A549 (cell line): ENCODE results near the gene PSMB7. TPM values are rescaled to one million over a fixed set of nuclear protein-coding genes. Genes with fewer than 3 reads are reported as not detected.
A peak's percentile ranks its signal among the peaks of the same experiment; 100 is the strongest.

Experiments used
- ATAC-seq, 2 experiments: fragments of 200-7000 bp in 1 of 2; fragments of >200 bp in 1 of 2; cut with Nextera tagmentation in 1 of 2; cut with Tn5 transposase in 1 of 2; 3 replicates each; pipeline versions ENCODE4 v1.8.0 to v1.9.1; 2018 to 2020; ENCODE audit warnings: mild to moderate bottlenecking in 1 of 2, moderate library complexity in 1 of 2
- CTCF ChIA-PET: fragments of 300-600 bp; sonication (Branson Sonifier 250); formaldehyde crosslinking; extraction: SDS; loops from one replicate; lab custom pipeline; 2021; ENCODE audit warnings: antibody characterized with exemption, inconsistent platforms; lab: Yijun Ruan, JAX
- POLR2A ChIA-PET: fragments of 350-600 bp; formaldehyde crosslinking; extraction: SDS; loops from one replicate; lab custom pipeline; 2021; ENCODE audit warnings: antibody characterized with exemption, inconsistent platforms; lab: Yijun Ruan, JAX
- DNase-seq, 2 experiments: peaks; one replicate each; pipeline versions ENCODE4 v3.0.0 to v3.0.0-alpha.2; 2011 to 2016; ENCODE audit warnings: low read depth in 1 of 2, low spot score in 1 of 2
- FAIRE-seq: peaks from 2 replicates; lab custom pipeline; 2011; peaks lifted over from hg19 to GRCh38; lab: Jason Lieb, UNC
- H3K27ac ChIP-seq, 2 experiments: fragments of >200 bp; sonication (Bioruptor Twin); formaldehyde crosslinking; 3 replicates each; pipeline ENCODE4 v1.5.1; 2016 to 2017
- H3K4me1 ChIP-seq: fragments of >200 bp; sonication (Bioruptor Twin); formaldehyde crosslinking; 3 replicates; pipeline ENCODE4 v1.6.1; 2016
- H3K4me2 ChIP-seq: fragments of >200 bp; sonication (Bioruptor Twin); formaldehyde crosslinking; 3 replicates; pipeline ENCODE4 v1.6.1; 2016
- H3K4me3 ChIP-seq: fragments of >200 bp; sonication (Bioruptor Twin); formaldehyde crosslinking; 3 replicates; pipeline ENCODE4 v1.5.1; 2016
- H3K9me3 ChIP-seq: fragments of >200 bp; sonication (Bioruptor Twin); formaldehyde crosslinking; 3 replicates; pipeline ENCODE4 v1.6.1; 2016
- EP300 ChIP-seq, 2 experiments: fragments of >200 bp; sonication (Bioruptor Twin); formaldehyde crosslinking; IDR thresholded peaks; 2 replicates in 1 of 2; 3 replicates in 1 of 2; pipeline ENCODE4 v1.6.1; 2016 to 2017
- ESRRA ChIP-seq: fragments of 150-350 bp; IDR thresholded peaks from 2 replicates; pipeline ENCODE4 v1.6.1; 2014; ENCODE audit warnings: mild to moderate bottlenecking, low read length, borderline replicate concordance
- FOSL2 ChIP-seq, 2 experiments: fragments of 450-650 bp in 1 of 2; fragments of >200 bp in 1 of 2; sonication (Bioruptor Twin) in 1 of 2; formaldehyde crosslinking; IDR thresholded peaks; 2 replicates each; pipeline versions ENCODE4 v1.5.0 to v1.6.1; 2016 to 2020; ENCODE audit warnings: mild to moderate bottlenecking in 1 of 2, moderate library complexity in 1 of 2
- MAFK ChIP-seq: fragments of 450-650 bp; IDR thresholded peaks from 2 replicates; pipeline ENCODE4 v1.6.1; 2014; ENCODE audit not compliant: partially characterized antibody
- MYC ChIP-seq: IDR thresholded peaks from 2 replicates; pipeline ENCODE4 v1.6.1; 2012; ENCODE audit warnings: mild to moderate bottlenecking, inconsistent platforms, low read length, improper control_type of control experiment, borderline replicate concordance
- NFE2L2 ChIP-seq: fragments of 150-350 bp; conservative IDR thresholded peaks from 2 replicates; pipeline ENCODE4 v1.6.1; 2014; ENCODE audit warnings: low read length
- PHF8 ChIP-seq: fragments of 200-600 bp; sonication (generic); IDR thresholded peaks from 2 replicates; pipeline ENCODE4 v1.6.1; 2016; ENCODE audit warnings: low read depth, mild to moderate bottlenecking, antibody characterized with exemption, moderate library complexity, borderline replicate concordance
- POLR2A ChIP-seq: IDR thresholded peaks from 2 replicates; pipeline ENCODE4 v1.6.1; 2012; ENCODE audit warnings: mild to moderate bottlenecking, low read length
- RCOR1 ChIP-seq: fragments of 150-350 bp; IDR thresholded peaks from 2 replicates; pipeline ENCODE4 v1.6.1; 2014; ENCODE audit warnings: antibody characterized with exemption, low read length, low read depth
- RNF2 ChIP-seq: fragments of 200-600 bp; sonication (generic); IDR thresholded peaks from 2 replicates; pipeline ENCODE4 v1.6.1; 2016; ENCODE audit warnings: low read depth, mild to moderate bottlenecking, antibody characterized with exemption, moderate library complexity, borderline replicate concordance
- TP53 ChIP-seq: fragments of 250-450 bp; sonication (Bioruptor Pico); IDR thresholded peaks from 2 replicates; pipeline ENCODE4 v1.5.0; 2021; ENCODE audit warnings: mild to moderate bottlenecking, moderate library complexity
- ZFP36 ChIP-seq: fragments of 450-650 bp; IDR thresholded peaks from 2 replicates; pipeline ENCODE4 v1.6.1; 2014; ENCODE audit warnings: borderline replicate concordance; ENCODE audit not compliant: partially characterized antibody
- ZSCAN20 ChIP-seq: fragments of 250-450 bp; sonication (Bioruptor Pico); IDR thresholded peaks from 2 replicates; pipeline ENCODE4 v1.8.0; 2022; ENCODE audit warnings: mild to moderate bottlenecking, moderate library complexity
- WGBS: methylation state at CpG from one replicate; pipeline ENCODE4 v1.1.6; 2017; ENCODE audit errors: missing lambda C conversion rate; 5-methylcytosine and 5-hydroxymethylcytosine counted together
- polyA plus RNA-seq, 4 experiments: library from polyadenylated mRNA; depleted of rRNA in 3 of 4; stranded (reverse); fragments of >200 nt; fragmentation: RNase III in 1 of 4; extraction: RNeasy Plus Mini Kit Qiagen cat#74134 plus additional on column Dnase treatment in 1 of 4; gene quantifications; 2 replicates in 3 of 4; 3 replicates in 1 of 4; pipeline ENCODE4 v1.2.3, GENCODE V29; 2011 to 2017
- TF ChIP-seq, protein P1 (sequence below): IDR thresholded peaks from 2 replicates; pipeline ENCODE4 v1.6.1; 2012
- TF ChIP-seq, protein P2 (sequence below): fragments of 450-650 bp; IDR thresholded peaks from 2 replicates; pipeline ENCODE4 v1.6.1; 2014; ENCODE audit warnings: antibody characterized with exemption
- TF ChIP-seq, protein P3 (sequence below): fragments of >200 bp; sonication (Bioruptor Twin); formaldehyde crosslinking; IDR thresholded peaks from 3 replicates; pipeline ENCODE4 v1.5.1; 2016

The PSMB7 gene
- polyA plus RNA-seq, 2 of the 4 experiments (the other 2 are of a cell fraction) = 332 to 418 TPM

DNA sequence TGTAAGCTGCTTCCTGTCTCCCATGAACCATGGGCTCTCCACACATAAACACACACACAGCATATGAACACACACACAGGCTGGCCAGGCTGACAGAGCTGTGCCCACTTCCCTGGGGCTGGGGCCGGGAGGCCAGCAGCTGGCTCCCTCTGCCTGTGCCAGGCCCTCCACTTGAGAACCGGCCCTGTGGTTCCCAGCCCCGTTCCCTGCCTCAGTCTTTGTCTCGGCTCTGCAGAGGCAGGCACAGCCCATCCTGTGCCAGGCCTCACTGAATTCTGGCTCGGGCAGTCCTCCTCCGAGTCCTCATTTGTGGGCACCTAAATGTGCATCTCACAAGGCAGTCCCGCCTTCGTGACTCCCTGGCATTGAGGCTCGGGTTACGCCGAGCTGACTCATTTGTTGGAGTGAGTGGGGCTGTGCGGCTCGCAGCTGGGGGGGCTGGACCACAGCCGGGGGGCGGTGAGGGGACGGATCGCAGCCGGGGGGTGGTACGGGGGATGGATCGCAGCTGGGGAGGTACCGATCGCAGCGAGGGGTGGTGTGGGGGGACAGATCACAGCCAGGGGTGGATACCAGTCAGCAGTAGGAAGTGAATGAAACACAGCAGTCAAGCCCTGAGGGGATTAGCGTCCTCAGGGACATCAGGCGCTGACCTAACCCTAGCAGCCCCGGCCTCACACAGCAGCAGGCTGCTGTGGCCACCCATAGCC lies 72.3 kb downstream of the PSMB7 start:
- no peak for TF ChIP-seq RNF2
- TF ChIP-seq, protein P1, sequence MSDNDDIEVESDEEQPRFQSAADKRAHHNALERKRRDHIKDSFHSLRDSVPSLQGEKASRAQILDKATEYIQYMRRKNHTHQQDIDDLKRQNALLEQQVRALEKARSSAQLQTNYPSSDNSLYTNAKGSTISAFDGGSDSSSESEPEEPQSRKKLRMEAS = no peak
- TF ChIP-seq, protein P2, sequence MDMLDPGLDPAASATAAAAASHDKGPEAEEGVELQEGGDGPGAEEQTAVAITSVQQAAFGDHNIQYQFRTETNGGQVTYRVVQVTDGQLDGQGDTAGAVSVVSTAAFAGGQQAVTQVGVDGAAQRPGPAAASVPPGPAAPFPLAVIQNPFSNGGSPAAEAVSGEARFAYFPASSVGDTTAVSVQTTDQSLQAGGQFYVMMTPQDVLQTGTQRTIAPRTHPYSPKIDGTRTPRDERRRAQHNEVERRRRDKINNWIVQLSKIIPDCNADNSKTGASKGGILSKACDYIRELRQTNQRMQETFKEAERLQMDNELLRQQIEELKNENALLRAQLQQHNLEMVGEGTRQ = no peak
- TF ChIP-seq ZSCAN20 (CRISPR knock-in tag) = no peak
- CTCF ChIA-PET = interaction anchor here (1.3 to 8.2 kb wide), 5 partner anchors 13 to 227 kb away, joined by 3 to 40 read pairs (median 5); no protein-coding TSS in a partner anchor
- H3K27ac ChIP-seq = peak overlapping the region; percentile 5 to 77; a peak in 4 of 6 replicates
- 52% methylated on average over 15 of the region's 26 CpGs for WGBS
- H3K4me1 ChIP-seq = peaks cover 12% of the 10 kb centered on the region
- DNase-seq = peak; percentile 29 to 30
- ATAC-seq = peak; percentile 36 to 53; a peak in 4 of 6 replicates
- H3K4me3 ChIP-seq = no peak overlapping the region
- no peak for FAIRE-seq
- POLR2A ChIA-PET = no interaction called here
- peak overlapping the region; percentile 22; the same call in 2 of the 3 replicates for H3K4me2 ChIP-seq
- 0 out of 3 replicates have a peak, but pooled peaks cover 3% of the 10 kb centered on the region for H3K9me3 ChIP-seq

DNA sequence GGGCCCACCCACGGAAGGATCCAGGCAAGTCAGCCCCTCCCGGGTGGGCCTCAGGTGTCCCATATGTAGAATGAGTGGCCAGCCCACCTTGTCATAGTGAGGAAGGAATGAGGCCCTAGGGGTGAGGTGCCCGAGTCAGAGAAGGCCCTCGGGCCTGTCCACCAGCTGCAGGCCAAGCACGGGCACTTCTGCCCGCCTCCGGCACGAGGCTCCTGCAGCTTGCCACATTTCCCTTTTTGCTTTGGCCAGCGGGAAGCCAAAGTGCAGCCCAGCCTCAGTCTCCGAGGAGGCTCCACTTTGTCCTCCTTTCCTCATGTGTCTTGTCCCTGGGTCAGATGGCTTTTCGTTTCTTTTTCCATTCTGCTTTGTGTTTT lies 72.9 kb downstream of the PSMB7 start:
- Histone ChIP-seq H3K9me3 (0 out of 3 replicates have a peak, but pooled peaks cover 6% of the 10 kb centered on the region), H3K4me3 (no peak overlapping the region), H3K4me2 (peak overlapping the region; percentile 22; the same call in 2 of the 3 replicates)
- no peak for FAIRE-seq
- WGBS = 87% methylated on average over 10 of the region's 11 CpGs
- no peak for TF ChIP-seq NFE2L2
- TF ChIP-seq, protein P1 = no peak
- TF ChIP-seq FOSL2 (IDR thresholded peaks at IDR 0.05) = no peak
- TF ChIP-seq FOSL2 (CRISPR knock-in tag; IDR thresholded peaks at IDR 0.05) = no peak
- TF ChIP-seq, protein P3, sequence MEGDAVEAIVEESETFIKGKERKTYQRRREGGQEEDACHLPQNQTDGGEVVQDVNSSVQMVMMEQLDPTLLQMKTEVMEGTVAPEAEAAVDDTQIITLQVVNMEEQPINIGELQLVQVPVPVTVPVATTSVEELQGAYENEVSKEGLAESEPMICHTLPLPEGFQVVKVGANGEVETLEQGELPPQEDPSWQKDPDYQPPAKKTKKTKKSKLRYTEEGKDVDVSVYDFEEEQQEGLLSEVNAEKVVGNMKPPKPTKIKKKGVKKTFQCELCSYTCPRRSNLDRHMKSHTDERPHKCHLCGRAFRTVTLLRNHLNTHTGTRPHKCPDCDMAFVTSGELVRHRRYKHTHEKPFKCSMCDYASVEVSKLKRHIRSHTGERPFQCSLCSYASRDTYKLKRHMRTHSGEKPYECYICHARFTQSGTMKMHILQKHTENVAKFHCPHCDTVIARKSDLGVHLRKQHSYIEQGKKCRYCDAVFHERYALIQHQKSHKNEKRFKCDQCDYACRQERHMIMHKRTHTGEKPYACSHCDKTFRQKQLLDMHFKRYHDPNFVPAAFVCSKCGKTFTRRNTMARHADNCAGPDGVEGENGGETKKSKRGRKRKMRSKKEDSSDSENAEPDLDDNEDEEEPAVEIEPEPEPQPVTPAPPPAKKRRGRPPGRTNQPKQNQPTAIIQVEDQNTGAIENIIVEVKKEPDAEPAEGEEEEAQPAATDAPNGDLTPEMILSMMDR = no peak
- no peak for TF ChIP-seq EP300 (IDR thresholded peaks at IDR 0.05)
- TF ChIP-seq ESRRA = no peak
- no peak for TF ChIP-seq RCOR1
- TF ChIP-seq POLR2A = no peak
- TF ChIP-seq, protein P2 = no peak
- no peak for TF ChIP-seq MAFK
- TF ChIP-seq PHF8 = no peak
- no peak for TF ChIP-seq ZFP36
- no peak for TF ChIP-seq MYC
- no peak for TF ChIP-seq TP53
- TF ChIP-seq, all 56 proteins: peak for 0
- ChIA-PET POLR2A (no interaction called here), CTCF (interaction anchor here (0.7 to 8.2 kb wide), 6 partner anchors 13 to 226 kb away, joined by 3 to 40 read pairs (median 4); no protein-coding TSS in a partner anchor)
- Histone ChIP-seq H3K4me1 (peaks cover 12% of the 10 kb centered on the region), H3K27ac (peak overlapping the region; percentile 5 to 77; a peak in 4 of 6 replicates)
- no peak for ATAC-seq
- DNase-seq = no peak
